ENCODE results near the gene SLC38A5.
A peak's percentile ranks its signal among the peaks of the same experiment; 100 is the strongest.

The SLC38A5 gene

GRCh38 chrX:48468247-48468671 lies 1.8 kb downstream of the SLC38A5 start:
- Histone ChIP-seq H3K27me3 (ENCODE audit: insufficient read depth, poor library complexity, severe bottlenecking) (no peaks in the 10 kb centered on the region), H3K4me3 (replicated peaks; ENCODE audit: insufficient read depth, low read length) (peak overlapping the region; percentile 67), H3K27ac (replicated peaks) (peak overlapping the region; percentile 79)
- DNase-seq (ENCODE audit: low read depth in 1 of 2, low spot score in 1 of 2): peak in 1 of 2 experiments; percentile 62
- TF ChIP-seq GABPA (IDR thresholded peaks at IDR 0.05; ENCODE audit: low read depth) (no peak), POLR2AphosphoS5 (IDR thresholded peaks at IDR 0.05; ENCODE audit: low read depth) (peak; percentile 21; the same call in 1 of the 2 replicates)

DNA sequence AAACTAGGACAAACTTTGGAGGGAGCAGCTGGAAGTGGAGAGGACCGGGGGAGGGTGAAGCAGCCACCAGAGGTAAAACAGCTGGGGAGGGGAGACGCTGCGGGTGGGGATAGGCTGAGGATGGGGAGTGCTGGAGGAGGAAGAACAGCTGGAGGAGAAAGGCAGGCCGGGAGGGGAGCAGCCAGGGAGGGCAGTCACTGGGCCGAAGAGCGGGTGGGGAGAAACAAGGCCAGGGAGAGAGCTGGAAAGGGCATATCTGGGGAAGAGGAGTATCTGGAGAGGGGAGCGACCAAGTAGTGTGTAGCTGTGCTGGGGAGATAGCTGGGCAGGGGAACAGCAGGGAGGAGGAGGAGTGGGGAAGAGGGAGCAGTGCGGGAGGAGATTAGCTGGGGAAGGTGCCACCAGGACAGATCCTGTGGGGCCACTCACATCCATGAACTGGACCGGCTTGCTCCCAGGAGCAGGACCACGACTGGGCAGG lies 2.7 kb downstream of the SLC38A5 start:
- DNase-seq (ENCODE audit: low read depth in 1 of 2, low spot score in 1 of 2): no peak
- Histone ChIP-seq H3K27ac (replicated peaks) (peak overlapping the region; percentile 79), H3K4me3 (replicated peaks; ENCODE audit: insufficient read depth, low read length) (peak overlapping the region; percentile 67), H3K27me3 (ENCODE audit: insufficient read depth, poor library complexity, severe bottlenecking) (no peaks in the 10 kb centered on the region)
- TF ChIP-seq SPI1 (IDR thresholded peaks at IDR 0.05; ENCODE audit: borderline replicate concordance, low read depth): no peak
- TF ChIP-seq GABPA (IDR thresholded peaks at IDR 0.05; ENCODE audit: low read depth): no peak
- TF ChIP-seq CTCF (IDR thresholded peaks at IDR 0.05; ENCODE audit: insufficient read depth, low read length): no peak
- TF ChIP-seq REST (IDR thresholded peaks at IDR 0.05; ENCODE audit: insufficient replicate concordance, low read depth): no peak
- no peak for TF ChIP-seq POLR2AphosphoS5 (IDR thresholded peaks at IDR 0.05; ENCODE audit: low read depth)

- Histone ChIP-seq H3K27ac (replicated peaks) (no peak overlapping the region), H3K4me3 (replicated peaks; ENCODE audit: insufficient read depth, low read length) (no peak overlapping the region), H3K27me3 (ENCODE audit: insufficient read depth, poor library complexity, severe bottlenecking) (no peaks in the 10 kb centered on the region)
- DNase-seq (ENCODE audit: low read depth in 1 of 2, low spot score in 1 of 2): peak in 1 of 2 experiments; percentile 19
- TF ChIP-seq CTCF (IDR thresholded peaks at IDR 0.05; ENCODE audit: insufficient read depth, low read length) (peak; percentile 8), GABPA (IDR thresholded peaks at IDR 0.05; ENCODE audit: low read depth) (no peak)
Observed at GRCh38 chrX:48466696-48467095, 3.4 kb downstream of the SLC38A5 start.

GRCh38 chrX:48465336-48465933 lies 4.6 kb downstream of the SLC38A5 start:
- no peak overlapping the region for H3K27ac ChIP-seq (replicated peaks)
- TF ChIP-seq CTCF (IDR thresholded peaks at IDR 0.05; ENCODE audit: insufficient read depth, low read length) (no peak), GABPA (IDR thresholded peaks at IDR 0.05; ENCODE audit: low read depth) (no peak), SPI1 (IDR thresholded peaks at IDR 0.05; ENCODE audit: borderline replicate concordance, low read depth) (no peak), REST (IDR thresholded peaks at IDR 0.05; ENCODE audit: insufficient replicate concordance, low read depth) (no peak), POLR2AphosphoS5 (IDR thresholded peaks at IDR 0.05; ENCODE audit: low read depth) (no peak)
- H3K4me3 ChIP-seq (replicated peaks; ENCODE audit: insufficient read depth, low read length): no peak overlapping the region
- DNase-seq (ENCODE audit: low read depth in 1 of 2, low spot score in 1 of 2): no peak
- H3K27me3 ChIP-seq (ENCODE audit: insufficient read depth, poor library complexity, severe bottlenecking): no peaks in the 10 kb centered on the region
